Measurements from ENCODE around the gene ANO2.
"Not testable (repeated sequence)": the region's sequence is repeated elsewhere in the genome, so short reads cannot be mapped to it uniquely, and the experiment has no call there.

The ANO2 gene

GRCh38 chr12:5570416-5570815 is 374.6 kb downstream of the ANO2 start:
- no peak for DNase-seq

GRCh38 chr12:5568325-5568981 is 376.6 kb downstream of the ANO2 start:
- DNase-seq = no peak

GRCh38 chr12:5567016-5567725 is 377.9 kb downstream of the ANO2 start:
- peak; percentile 75 for DNase-seq

DNA sequence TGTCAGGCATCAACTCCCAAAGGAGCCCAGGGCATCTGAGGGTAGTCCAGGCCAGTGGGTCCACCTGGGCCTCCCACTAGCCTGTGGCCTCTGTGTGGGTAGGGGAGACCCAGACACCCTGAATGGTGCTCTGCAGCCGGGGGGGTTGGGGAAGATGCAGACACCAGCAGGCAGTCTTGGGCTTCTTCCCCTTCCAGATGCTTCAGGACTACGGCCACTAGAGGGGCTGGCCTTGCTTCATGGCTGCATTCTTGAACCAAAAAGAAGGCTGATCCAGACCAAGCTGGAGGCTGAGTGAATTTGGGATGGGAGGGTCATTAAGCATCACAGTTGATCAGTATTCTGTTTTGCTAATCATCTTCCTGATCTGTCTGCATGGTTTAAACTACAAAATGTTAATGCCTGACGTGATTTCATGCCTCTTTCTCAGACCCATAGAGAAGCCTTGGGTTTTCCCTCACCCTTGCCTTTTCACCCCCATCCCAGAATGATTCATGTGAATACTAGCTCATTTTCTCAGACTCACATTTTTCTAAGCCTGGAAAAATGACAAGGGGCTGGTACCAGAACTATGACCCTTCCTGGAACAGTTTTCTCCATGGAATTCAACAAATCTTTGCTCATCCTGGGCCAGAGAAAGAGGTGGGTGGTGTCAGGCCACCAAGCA is 379.0 kb downstream of the ANO2 start:
- DNase-seq = no peak

- DNase-seq = no peak
Observed at GRCh38 chr12:5562581-5562980, 382.5 kb downstream of the ANO2 start.

DNA sequence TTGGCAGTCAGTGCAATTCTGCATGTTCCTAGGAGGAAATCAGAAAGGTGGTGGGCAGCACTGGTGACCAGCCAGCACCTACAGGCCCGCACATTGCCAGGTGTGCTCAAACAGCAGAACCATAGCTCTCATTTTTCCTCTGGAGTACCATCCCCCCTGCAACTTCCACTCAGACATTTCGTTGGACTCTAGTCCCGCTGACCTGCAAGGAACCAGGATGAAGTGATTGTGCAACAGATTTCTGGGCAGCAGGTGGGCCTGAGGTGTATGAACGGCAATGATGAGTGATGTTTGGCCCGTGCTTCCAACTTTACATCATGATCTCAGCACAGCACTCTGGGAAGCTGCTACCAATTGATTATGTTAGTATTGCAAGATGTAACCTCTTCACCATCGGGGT is 383.2 kb downstream of the ANO2 start:
- DNase-seq = no peak

DNA sequence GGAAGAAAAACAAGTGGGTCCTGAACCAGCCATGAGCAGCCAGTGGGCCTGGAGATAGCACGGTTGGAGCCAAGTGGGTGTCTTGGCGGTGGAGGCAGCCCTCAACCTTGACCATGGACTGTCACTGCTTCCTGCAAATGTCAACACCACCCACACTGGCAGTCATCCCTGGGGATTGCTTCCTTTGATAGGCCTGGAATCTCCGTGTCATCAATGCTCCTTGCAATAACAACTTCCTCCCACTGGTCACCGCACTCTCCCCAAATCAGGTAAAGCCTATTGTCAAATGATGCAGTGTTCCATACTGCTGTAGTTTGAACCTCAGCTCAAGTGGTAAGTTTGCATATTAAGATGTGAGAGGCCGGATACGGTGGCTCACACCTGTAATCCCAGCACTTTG is 384.0 kb downstream of the ANO2 start:
- no peak for DNase-seq

GRCh38 chr12:5560265-5560664 is 384.8 kb downstream of the ANO2 start:
- DNase-seq = no peak

DNA sequence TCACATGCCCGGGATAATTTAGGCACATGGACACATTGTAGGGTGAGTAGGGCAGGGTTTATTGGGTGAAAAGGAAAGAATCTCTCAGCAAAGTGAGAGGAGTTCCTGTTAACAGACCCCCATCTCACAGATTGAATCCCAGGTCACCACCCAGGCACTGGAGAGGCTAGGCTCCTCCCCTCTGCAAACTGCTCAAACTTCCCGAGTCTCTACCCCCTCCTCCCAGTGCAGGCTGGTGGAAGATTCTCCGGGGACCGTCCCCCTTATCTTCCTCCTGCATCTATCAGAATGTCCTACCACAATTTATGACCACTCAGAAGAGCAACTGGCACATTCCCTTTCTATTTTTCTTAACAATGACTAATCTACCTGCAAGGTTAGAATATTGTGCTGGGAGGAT is 387.2 kb downstream of the ANO2 start:
- DNase-seq = no peak

- no peak for DNase-seq
Observed at GRCh38 chr12:5556946-5557673, 387.9 kb downstream of the ANO2 start.

DNA sequence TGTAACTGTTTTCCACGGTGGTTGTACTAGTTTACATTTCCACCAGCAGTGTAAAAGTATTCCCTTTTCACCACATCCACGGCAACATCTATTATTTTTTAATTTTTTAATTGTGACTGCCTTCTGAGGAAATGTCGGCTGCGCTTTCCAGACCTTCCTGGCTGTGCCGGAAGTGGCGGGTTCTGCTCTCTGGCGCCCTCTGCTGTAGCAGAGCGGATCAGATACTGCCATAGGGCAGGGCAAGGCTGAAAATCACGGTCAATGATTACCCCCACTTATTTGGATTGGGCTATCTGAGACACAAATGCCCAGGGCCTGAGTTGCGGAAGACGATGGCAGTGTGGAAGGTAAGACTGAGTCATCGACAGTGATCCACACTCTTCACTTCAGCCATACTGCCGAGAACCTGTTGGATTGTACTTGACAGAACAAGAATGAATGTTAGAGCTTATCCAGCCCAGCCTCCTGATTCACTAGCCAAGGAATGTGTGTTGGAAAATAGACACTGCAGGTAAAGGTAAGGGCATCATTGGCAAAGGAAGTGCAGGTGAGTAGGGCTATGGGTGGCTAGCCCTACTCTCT is 388.9 kb downstream of the ANO2 start:
- DNase-seq = no peak

DNA sequence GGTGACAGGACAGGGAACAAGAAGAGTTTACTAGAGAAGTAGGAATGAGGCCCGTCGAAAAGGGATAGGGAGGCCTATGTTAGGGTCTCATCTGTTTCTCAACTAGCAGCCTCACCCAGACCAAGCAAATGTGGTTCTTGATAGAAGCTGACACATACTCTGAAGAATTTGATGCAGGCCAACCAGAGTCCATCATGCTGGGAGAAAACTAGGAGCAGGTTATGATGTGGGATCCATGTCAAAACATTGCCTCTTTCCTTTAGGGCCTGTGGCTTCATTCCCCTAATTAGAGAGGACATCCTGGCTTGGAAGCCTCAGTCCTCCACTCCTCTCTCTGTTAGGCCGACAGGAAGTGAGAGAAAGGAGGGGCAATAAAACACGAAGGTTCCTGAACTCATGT is 390.3 kb downstream of the ANO2 start:
- DNase-seq = no peak

GRCh38 chr12:5549011-5549410 is 396.0 kb downstream of the ANO2 start:
- DNase-seq = no peak

DNA sequence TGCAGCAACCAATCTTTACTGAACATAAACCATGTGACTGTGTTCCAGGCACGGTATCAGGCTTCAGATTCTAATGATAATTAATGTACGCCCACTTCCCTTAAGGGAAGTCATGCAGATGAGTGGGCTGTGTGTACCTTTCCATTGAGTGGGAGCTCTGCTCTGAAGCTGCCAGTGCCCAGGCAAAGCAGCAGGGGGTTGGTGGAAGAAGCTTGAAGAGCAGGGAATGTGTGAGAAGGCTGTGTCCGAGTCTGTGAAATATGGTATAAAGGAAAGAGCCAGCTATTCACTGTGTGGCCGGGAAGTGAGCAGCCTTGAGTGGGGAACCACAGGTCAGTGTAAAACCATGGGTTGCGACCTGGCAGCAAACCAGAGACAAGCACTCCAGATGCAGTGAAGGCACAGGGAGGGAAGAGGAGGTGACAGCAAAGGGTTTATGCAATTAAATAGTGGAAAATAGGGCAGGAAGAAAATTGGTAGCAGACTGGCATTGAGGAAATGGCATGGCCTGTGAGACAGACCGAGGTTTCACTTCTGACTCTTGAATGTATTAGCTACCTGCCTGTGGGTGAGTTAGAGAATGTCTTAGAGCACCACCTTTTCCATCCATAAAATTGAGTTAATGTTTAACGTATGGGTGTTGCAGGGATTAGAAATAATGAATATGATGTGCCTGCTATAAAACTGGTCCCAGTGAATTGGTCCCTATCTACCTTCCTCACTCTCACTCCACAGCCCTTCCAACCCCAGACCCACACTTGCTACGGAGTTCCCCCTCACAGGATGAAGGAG is 396.7 kb downstream of the ANO2 start:
- no peak for DNase-seq

DNA sequence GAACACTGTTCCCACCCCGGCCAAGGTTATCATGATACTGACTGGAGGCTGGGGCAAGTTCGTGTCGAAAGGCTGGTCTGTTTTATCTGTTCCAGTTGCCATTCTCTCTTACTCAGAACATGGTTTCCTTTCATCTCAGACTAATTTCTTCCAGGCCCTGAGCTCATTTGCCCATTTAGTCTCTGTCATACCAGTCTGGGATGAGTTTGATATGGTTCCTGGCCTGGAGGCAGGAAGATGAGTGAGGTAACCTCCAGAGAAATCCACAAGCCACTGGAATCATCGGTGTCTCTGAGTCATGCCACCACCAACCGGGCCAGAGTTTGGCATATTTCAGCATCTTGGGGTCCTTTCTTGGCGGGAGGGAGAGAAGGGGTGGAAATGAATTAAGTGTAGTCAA is 398.4 kb downstream of the ANO2 start:
- no peak for DNase-seq

DNA sequence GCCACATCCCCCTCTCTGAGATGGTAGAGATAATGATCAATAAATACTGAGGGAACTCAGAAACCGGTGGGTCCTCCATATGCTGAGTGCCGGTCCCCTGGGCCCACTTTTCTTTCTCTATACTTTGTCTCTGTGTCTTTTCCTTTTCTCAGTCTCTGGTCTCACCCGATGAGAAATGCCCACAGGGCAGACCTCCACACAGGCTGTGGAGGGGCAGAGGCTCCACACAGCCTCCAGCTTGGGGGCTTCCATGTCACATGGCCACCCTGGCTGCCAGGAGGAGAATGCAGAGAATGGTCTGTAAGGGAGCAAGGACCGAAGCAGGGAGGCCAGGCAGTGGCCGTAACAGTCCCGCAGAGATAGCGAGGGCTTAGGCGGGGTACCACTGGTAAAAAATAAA is 407.3 kb downstream of the ANO2 start:
- DNase-seq = no peak

- DNase-seq = not testable (repeated sequence)
Observed at GRCh38 chr12:5537026-5537615, 407.9 kb downstream of the ANO2 start.

DNA sequence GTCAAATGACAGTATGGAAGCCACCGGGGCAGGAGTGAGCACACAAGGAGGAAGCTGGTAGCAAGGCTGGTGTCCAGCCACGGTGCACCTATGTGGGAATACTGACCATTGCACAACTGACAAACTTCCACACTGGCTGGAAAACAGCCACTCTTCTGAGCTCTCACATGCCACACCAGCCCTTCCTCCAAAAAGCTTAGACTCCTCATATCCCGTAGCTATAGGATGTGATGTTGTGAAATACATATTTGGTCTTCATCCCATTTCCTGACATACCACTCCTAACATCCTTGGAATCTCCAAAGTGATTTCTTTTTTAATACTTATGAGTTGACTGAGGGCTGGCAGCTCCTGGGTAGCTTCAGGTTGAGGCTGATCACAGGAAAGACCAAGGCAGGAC is 409.5 kb downstream of the ANO2 start:
- DNase-seq = no peak

DNA sequence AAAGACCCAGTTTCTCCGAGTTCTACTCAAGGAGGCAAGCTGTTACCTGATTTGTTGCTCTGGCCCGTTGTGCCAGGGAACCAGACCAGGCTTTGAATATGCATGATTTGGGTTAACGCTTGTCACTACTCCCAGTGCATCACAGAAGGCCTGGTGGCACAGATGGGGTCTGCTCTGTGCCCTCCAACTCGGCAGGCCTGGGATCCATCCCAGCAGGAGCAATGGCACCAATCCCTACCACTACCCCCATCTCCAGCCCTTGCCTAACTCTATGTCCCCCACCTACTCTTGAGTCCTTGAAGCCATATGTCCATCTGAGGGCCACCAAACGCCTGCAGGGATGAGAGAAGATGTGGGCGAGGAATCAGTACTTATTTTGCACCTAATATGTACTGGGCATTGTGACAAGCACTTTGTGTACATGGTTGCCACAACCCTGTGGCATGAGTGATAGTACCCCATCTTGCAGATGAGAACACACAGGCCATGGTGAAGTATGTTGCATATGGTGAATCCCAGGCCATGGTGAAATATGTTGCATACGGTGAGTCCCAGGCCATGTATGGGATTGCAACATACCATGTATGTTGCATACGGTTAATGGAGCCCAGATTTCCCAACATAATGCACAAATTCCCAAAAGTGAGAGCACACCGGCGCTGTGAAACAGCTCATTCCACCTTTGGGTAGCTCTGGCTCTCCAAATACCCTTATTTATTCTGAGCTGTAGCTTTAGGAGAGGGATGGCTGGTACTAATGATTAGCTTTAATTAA is 410.4 kb downstream of the ANO2 start:
- DNase-seq = no peak

DNA sequence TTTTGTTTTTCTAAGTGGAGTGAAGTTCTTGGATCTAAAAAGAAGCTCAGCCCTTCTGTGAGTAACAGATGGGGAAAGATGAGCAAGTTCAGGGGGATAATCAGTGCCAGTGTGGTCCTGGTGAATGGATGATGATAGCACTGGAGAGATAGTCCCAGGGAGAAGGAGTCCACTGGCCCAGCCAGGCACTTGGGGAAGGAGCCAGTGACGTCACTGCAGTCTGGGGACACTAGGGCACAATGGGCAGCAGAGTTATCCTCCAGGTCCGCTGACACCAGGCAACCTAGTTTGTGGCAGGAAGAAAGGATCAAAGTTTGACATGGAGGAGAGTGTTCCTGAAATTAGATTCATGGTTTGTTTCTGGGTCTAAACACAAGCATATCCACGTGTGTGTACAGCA is 411.7 kb downstream of the ANO2 start:
- no peak for DNase-seq

GRCh38 chr12:5525783-5526367 is 419.2 kb downstream of the ANO2 start:
- DNase-seq = no peak
